GM19372 (cell line): ENCODE data around the gene INHBB.
"Not testable (repeated sequence)": the region's sequence is repeated elsewhere in the genome, so short reads cannot be mapped to it uniquely, and the experiment has no call there.

Experiments
- ATAC-seq: cut with Tn5 transposase; IDR thresholded peaks from one replicate; pipeline ENCODE4 v1.9.1; 2021; ENCODE audit warnings: mild to moderate bottlenecking, low read depth, moderate library complexity; ENCODE audit not compliant: unreplicated experiment

INHBB gene

GRCh38 chr2:120376679-120377640 is 31.0 kb downstream of the INHBB start:
- no peak for ATAC-seq

- ATAC-seq = no peak
These were observed 32.7 kb downstream of the INHBB start for GRCh38 chr2:120378605-120379004.

DNA sequence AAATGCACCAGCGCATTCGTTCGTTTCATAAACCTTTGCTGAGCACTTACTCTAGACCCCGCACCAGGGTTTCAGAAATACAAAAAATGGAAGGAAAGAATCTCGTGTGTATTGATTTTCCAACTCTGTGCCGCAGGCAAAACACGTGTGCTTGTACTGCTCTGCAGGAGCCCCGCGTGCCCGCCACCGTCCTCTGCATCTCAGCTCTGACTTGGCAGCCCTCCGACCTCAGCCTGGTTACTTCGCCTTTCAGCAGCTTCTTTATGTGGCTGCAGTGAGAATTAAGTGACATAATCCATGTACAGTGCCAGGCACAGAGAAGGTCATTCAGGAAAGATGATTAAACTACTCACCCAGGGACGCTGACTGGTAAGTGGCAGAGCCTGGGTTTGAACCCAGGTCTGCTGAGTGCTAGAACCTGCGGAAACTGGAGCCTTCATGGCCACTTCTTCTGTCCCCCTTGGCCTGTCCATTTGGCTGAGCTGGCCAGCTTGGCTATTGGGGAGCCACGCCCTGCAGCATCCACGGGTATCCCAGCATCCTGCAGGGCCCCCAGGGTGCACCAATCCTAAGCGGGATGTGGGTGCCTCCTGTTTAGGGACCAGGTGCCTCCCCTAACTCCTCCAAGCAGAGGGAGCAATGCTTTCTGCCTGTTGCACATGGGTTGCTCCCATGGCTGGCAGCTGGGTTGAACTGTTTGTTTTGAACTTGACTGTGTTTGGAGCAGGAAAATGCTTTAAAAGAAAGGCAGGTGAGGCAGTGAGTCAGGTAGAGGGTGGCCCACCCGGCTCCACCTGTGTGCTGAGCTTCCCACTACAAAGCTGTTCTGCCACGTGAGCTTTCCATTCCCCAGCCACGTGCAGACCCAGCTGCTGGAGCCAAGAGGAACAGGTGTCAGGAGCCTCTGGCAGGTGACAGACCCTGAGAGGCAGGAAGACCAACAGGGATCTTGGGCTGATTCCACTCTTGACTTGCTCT is 34.3 kb downstream of the INHBB start:
- no peak for ATAC-seq

- no peak for ATAC-seq
These were observed 35.3 kb downstream of the INHBB start for GRCh38 chr2:120381192-120381591.

GRCh38 chr2:120381661-120382060 is 35.7 kb downstream of the INHBB start:
- no peak for ATAC-seq

- no peak for ATAC-seq
These were observed 36.7 kb downstream of the INHBB start for GRCh38 chr2:120382541-120383144.

DNA sequence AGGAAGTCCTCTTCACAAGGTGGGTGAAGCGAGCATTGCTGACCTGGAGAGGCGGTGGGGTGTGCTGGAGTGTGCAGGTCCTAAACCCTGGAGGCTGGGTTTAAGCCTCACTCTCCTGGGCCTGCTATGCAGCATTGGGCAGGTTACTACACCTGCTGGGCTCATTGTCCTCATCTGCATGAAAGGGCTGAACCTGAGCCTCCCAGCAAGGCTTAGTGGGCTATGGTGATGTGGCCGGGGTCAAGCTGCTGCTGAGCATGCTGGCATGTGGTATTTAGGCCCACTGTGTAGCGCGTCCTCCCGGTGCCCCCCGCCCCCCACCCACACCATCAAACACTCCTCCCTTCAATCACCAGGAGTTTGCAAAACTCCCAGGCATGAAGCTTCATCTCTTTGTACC is 37.3 kb downstream of the INHBB start:
- no peak for ATAC-seq

DNA sequence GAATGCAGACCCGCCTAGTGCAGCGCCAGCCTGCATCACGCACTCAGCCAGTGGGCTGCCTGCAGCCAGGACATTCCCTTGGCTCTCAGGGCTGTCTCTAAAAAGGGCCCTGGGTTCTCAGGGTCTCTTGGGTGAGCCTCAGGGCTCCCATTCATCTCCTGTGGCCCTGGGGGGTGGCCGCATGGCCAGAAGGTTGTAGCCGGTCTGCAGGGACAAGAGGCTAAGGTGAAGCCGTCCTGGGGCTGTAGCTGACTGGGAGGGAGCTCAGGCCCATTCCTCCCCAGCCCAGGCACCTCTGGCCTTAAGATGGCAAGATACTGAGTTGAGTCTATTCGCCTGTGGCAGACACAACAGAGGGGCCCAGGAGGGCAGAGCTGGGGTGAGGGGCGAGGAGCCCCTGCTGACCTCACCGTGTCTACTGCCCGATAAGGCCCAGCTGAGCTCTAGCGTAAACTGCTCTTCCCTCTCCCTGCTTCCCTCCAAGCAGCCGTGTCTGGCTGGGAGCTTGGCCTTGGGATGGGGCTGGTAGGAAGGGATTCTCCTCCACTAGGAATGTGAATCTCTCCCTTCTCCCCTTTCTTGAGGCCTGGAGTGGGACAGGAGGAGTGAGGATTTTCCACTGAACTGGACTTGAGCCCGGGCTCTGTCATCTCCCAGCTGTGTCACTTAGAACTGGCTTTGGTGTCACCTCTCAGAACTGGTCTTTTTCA is 37.9 kb downstream of the INHBB start:
- no peak for ATAC-seq

DNA sequence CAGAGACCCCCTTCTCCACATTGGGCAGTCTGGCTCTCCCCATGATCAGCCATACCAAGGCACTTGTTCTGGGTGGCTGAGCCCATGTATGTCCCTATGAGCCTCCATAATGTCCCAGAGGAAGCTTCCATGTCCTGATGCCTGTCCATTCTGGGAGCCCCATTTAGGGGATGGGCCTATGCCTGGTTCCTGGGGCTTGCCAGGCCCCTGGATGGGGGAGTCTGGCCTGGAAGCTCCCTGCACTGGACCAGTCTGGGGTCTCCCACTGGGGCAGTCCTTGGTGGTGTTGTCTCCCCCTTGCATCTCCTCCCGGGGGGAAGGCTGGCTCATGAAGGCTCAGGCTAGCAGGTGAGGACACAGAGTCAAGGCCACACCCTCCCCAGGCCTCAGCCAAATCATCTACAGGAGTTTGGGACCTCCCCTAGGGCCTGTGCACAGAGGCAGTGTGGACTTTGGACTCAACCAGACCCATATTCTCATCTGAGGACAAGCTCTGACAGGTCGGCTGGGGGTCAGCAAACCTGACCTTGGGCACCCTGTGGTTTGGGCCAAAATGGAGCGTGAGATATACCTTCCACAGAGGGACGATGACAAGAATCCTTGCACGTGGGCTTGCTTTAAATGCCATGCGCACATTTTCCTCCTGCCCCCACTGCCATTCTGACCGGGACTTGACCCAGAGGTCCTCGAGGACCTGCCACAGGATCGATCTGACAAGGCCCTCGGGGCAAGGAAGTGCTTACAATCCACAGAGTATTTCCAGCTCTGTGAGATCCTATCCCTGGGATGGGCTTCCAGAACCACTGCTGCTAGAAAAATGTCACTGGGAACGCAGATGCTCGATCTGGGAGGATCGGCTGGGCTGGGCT is 38.8 kb downstream of the INHBB start:
- ATAC-seq = no peak

- ATAC-seq = no peak
These were observed 39.6 kb downstream of the INHBB start for GRCh38 chr2:120385355-120386127.

- no peak for ATAC-seq
These were observed 42.5 kb downstream of the INHBB start for GRCh38 chr2:120388222-120389035.

GRCh38 chr2:120389036-120389391 is 43.1 kb downstream of the INHBB start:
- ATAC-seq = no peak

GRCh38 chr2:120390381-120391055 is 44.6 kb downstream of the INHBB start:
- no peak for ATAC-seq

DNA sequence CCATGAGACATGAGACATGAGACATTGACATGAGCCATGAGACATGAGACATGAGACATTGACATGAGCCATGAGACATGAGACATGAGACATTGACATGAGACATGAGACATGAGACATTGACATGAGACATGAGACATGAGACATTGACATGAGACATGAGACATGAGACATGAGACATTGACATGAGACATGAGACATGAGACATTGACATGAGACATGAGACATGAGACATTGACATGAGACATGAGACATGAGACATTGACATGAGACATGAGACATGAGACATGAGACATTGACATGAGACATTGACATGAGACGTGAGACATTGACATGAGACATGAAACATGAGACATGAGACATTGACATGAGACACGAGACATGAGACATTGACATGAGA is 45.4 kb downstream of the INHBB start:
- ATAC-seq = not testable (repeated sequence)

- ATAC-seq = no peak
These were observed 46.2 kb downstream of the INHBB start for GRCh38 chr2:120391911-120392665.

GRCh38 chr2:120392923-120393322 is 47.0 kb downstream of the INHBB start:
- ATAC-seq = no peak
